Mesenchymal stem cell (in vitro differentiated cells and primary cell): ENCODE data around the gene KRT5.

ENCODE experiments used
- DNase-seq: peaks from one replicate; pipeline ENCODE4 v3.0.0-alpha.2; 2013
- H2AFZ ChIP-seq: one replicate; pipeline ENCODE4 v1.6.1; 2013; ENCODE audit warnings: low read depth, mild to moderate bottlenecking, control low read depth, inconsistent platforms, low read length, moderate library complexity
- H2AK5ac ChIP-seq: 2 replicates; pipeline ENCODE4 v1.6.1; 2013; ENCODE audit warnings: low read length, moderate library complexity, mild to moderate bottlenecking, inconsistent platforms; ENCODE audit not compliant: severe bottlenecking
- H2BK120ac ChIP-seq: one replicate; pipeline ENCODE4 v1.6.1; 2013; ENCODE audit warnings: low read depth, mild to moderate bottlenecking, inconsistent platforms, low read length, moderate library complexity
- H2BK12ac ChIP-seq, 2 experiments: one replicate each; pipeline ENCODE4 v1.6.1; 2013; ENCODE audit warnings: inconsistent platforms in 2 of 2, low read length in 2 of 2, mild to moderate bottlenecking in 2 of 2, moderate library complexity in 2 of 2, control low read depth in 1 of 2
- H2BK15ac ChIP-seq: one replicate; pipeline ENCODE4 v1.6.1; 2013; ENCODE audit warnings: mild to moderate bottlenecking, low read depth, inconsistent platforms; ENCODE audit not compliant: poor library complexity, severe bottlenecking
- H2BK5ac ChIP-seq: 2 replicates; pipeline ENCODE4 v1.6.1; 2013; ENCODE audit warnings: low read depth, mild to moderate bottlenecking, low read length, control low read depth, inconsistent platforms; ENCODE audit not compliant: poor library complexity, severe bottlenecking
- H3K14ac ChIP-seq, 2 experiments: one replicate each; pipeline ENCODE4 v1.6.1; 2013; ENCODE audit warnings: inconsistent platforms in 2 of 2, low read length in 2 of 2, control low read depth in 1 of 2, mild to moderate bottlenecking in 1 of 2, moderate library complexity in 1 of 2
- H3K18ac ChIP-seq, 2 experiments: one replicate each; pipeline ENCODE4 v1.6.1; 2013; ENCODE audit warnings: inconsistent platforms in 2 of 2, low read length in 2 of 2, control low read depth in 1 of 2, low read depth in 1 of 2, mild to moderate bottlenecking in 1 of 2
- H3K23ac ChIP-seq, 2 experiments: one replicate each; pipeline ENCODE4 v1.6.1; 2013; ENCODE audit warnings: inconsistent platforms in 2 of 2, low read length in 2 of 2, mild to moderate bottlenecking in 2 of 2, moderate library complexity in 2 of 2, control low read depth in 1 of 2
- H3K27ac ChIP-seq: 2 replicates; pipeline ENCODE4 v1.5.1; 2013; ENCODE audit warnings: mild to moderate bottlenecking, moderate library complexity, low read length, control low read depth, inconsistent platforms; ENCODE audit not compliant: poor library complexity, severe bottlenecking
- H3K27me3 ChIP-seq, 2 experiments: 2 replicates each; pipeline versions ENCODE4 v1.6.1 to v1.7.0; 2013; ENCODE audit warnings: low read length in 2 of 2, mild to moderate bottlenecking in 2 of 2, moderate library complexity in 2 of 2, control low read depth in 1 of 2, inconsistent platforms in 1 of 2; ENCODE audit not compliant: control insufficient read depth in 1 of 2, insufficient read depth in 1 of 2
- H3K36me3 ChIP-seq, 2 experiments: 2 replicates each; pipeline versions ENCODE4 v1.6.1 to v1.7.0; 2013; ENCODE audit warnings: low read length in 2 of 2, control low read depth in 1 of 2, inconsistent platforms in 1 of 2, low read depth in 1 of 2, mild to moderate bottlenecking in 1 of 2; ENCODE audit not compliant: insufficient read depth in 2 of 2, control insufficient read depth in 1 of 2
- H3K4ac ChIP-seq, 2 experiments: one replicate each; pipeline ENCODE4 v1.6.1; 2013; ENCODE audit warnings: inconsistent platforms in 2 of 2, low read length in 2 of 2, mild to moderate bottlenecking in 2 of 2, moderate library complexity in 2 of 2, control low read depth in 1 of 2, low read depth in 1 of 2
- H3K4me1 ChIP-seq: 2 replicates; pipeline ENCODE4 v1.6.1; 2013; ENCODE audit warnings: low read depth, low read length, control low read depth; ENCODE audit not compliant: control insufficient read depth, insufficient read depth
- H3K4me2 ChIP-seq: 2 replicates; pipeline ENCODE4 v1.6.1; 2013; ENCODE audit warnings: low read length, mild to moderate bottlenecking, inconsistent platforms; ENCODE audit not compliant: poor library complexity, severe bottlenecking
- H3K4me3 ChIP-seq, 2 experiments: 2 replicates each; pipeline versions ENCODE4 v1.5.1 to v1.7.0; 2013; ENCODE audit warnings: low read length in 2 of 2, mild to moderate bottlenecking in 2 of 2, control low read depth in 1 of 2, low read depth in 1 of 2; ENCODE audit not compliant: insufficient read depth in 1 of 2
- H3K79me1 ChIP-seq: replicated peaks from 2 replicates; pipeline ENCODE4 v1.6.1; 2013; ENCODE audit warnings: mild to moderate bottlenecking, control low read depth, low read length, inconsistent platforms; ENCODE audit not compliant: poor library complexity, severe bottlenecking
- H3K9ac ChIP-seq: 2 replicates; pipeline ENCODE4 v1.7.0; 2013; ENCODE audit warnings: mild to moderate bottlenecking, low read length, moderate library complexity
- H3K9me3 ChIP-seq: 2 replicates; pipeline ENCODE4 v1.7.0; 2013; ENCODE audit warnings: mild to moderate bottlenecking, low read length; ENCODE audit not compliant: control insufficient read depth
- H4K8ac ChIP-seq: one replicate; pipeline ENCODE4 v1.6.1; 2013; ENCODE audit warnings: inconsistent platforms, mild to moderate bottlenecking, low read length, moderate library complexity
- H4K91ac ChIP-seq: one replicate; pipeline ENCODE4 v1.6.1; 2013; ENCODE audit warnings: mild to moderate bottlenecking, low read length, inconsistent platforms
- WGBS: methylation state at CpG from one replicate; pipeline ENCODE4 v1.1.7; 2013; ENCODE audit warnings: mixed read lengths; 5-methylcytosine and 5-hydroxymethylcytosine counted together

The KRT5 gene

GRCh38 chr12:52526511-52526951 lies 6.3 kb upstream of the KRT5 start:
- H3K23ac ChIP-seq, result no peak overlapping the region
- H3K9ac ChIP-seq, result no peak overlapping the region
- no peak overlapping the region for H2BK15ac ChIP-seq
- no peak overlapping the region for H2AK5ac ChIP-seq
- no peak overlapping the region for H3K14ac ChIP-seq
- H2BK12ac ChIP-seq, result no peak overlapping the region
- no peaks in the 10 kb centered on the region for H3K4me1 ChIP-seq
- no peaks in the 10 kb centered on the region for H3K79me1 ChIP-seq
- no peak overlapping the region for H3K4me3 ChIP-seq
- peaks cover 18 to 74% of the 10 kb centered on the region in 2 experiments for H3K27me3 ChIP-seq
- no peak overlapping the region for H3K27ac ChIP-seq
- no peak overlapping the region for H2AFZ ChIP-seq
- H3K9me3 ChIP-seq, result no peaks in the 10 kb centered on the region
- no peak overlapping the region for H3K18ac ChIP-seq
- DNase-seq, result no peak
- no peak overlapping the region for H2BK120ac ChIP-seq
- H3K4ac ChIP-seq, result no peak overlapping the region
- no peak overlapping the region for H3K4me2 ChIP-seq
- H4K8ac ChIP-seq, result no peak overlapping the region
- no peak overlapping the region for H4K91ac ChIP-seq
- 81% methylated on average over 8 of the region's 8 CpGs for WGBS
- H3K36me3 ChIP-seq, result no peaks in the 10 kb centered on the region
- H2BK5ac ChIP-seq, result no peak overlapping the region

- 81% methylated on average over 12 of the region's 13 CpGs for WGBS
- peaks cover 19 to 74% of the 10 kb centered on the region in 2 experiments for H3K27me3 ChIP-seq
- no peak for DNase-seq
- no peak overlapping the region for H2BK15ac ChIP-seq
- H2AK5ac ChIP-seq, result no peak overlapping the region
- no peak overlapping the region for H3K14ac ChIP-seq
- no peaks in the 10 kb centered on the region for H3K36me3 ChIP-seq
- H3K4me3 ChIP-seq, result no peak overlapping the region
- H4K8ac ChIP-seq, result no peak overlapping the region
- no peak overlapping the region for H3K4ac ChIP-seq
- H2AFZ ChIP-seq, result no peak overlapping the region
- no peak overlapping the region for H3K4me2 ChIP-seq
- no peak overlapping the region for H2BK5ac ChIP-seq
- no peak overlapping the region for H4K91ac ChIP-seq
- no peak overlapping the region for H3K18ac ChIP-seq
- H3K9me3 ChIP-seq, result no peaks in the 10 kb centered on the region
- no peaks in the 10 kb centered on the region for H3K4me1 ChIP-seq
- no peak overlapping the region for H2BK12ac ChIP-seq
- H3K27ac ChIP-seq, result no peak overlapping the region
- no peak overlapping the region for H2BK120ac ChIP-seq
- no peak overlapping the region for H3K23ac ChIP-seq
- H3K9ac ChIP-seq, result no peak overlapping the region
- no peaks in the 10 kb centered on the region for H3K79me1 ChIP-seq
Observed at GRCh38 chr12:52525661-52526499, 5.7 kb upstream of the KRT5 start.

- WGBS, result 90% methylated on average over 5 of the region's 5 CpGs
- Histone ChIP-seq H3K4ac (no peak overlapping the region), H3K36me3 (no peaks in the 10 kb centered on the region), H3K14ac (no peak overlapping the region), H3K79me1 (no peaks in the 10 kb centered on the region), H2AFZ (no peak overlapping the region), H2BK12ac (no peak overlapping the region), H3K4me3 (no peak overlapping the region), H2BK5ac (no peak overlapping the region), H3K27me3 (peaks cover 19 to 74% of the 10 kb centered on the region in 2 experiments), H2BK120ac (no peak overlapping the region), H3K4me1 (no peaks in the 10 kb centered on the region), H2BK15ac (no peak overlapping the region), H4K8ac (no peak overlapping the region), H3K18ac (no peak overlapping the region), H2AK5ac (no peak overlapping the region), H3K27ac (no peak overlapping the region), H4K91ac (no peak overlapping the region), H3K4me2 (no peak overlapping the region), H3K23ac (no peak overlapping the region), H3K9ac (no peak overlapping the region), H3K9me3 (no peaks in the 10 kb centered on the region)
- no peak for DNase-seq
Observed at GRCh38 chr12:52524898-52525591, 4.9 kb upstream of the KRT5 start.

- Histone ChIP-seq H3K27ac (no peak overlapping the region), H2BK120ac (no peak overlapping the region), H3K9ac (no peak overlapping the region), H4K91ac (no peak overlapping the region), H3K79me1 (no peaks in the 10 kb centered on the region), H3K36me3 (no peaks in the 10 kb centered on the region), H2BK5ac (no peak overlapping the region), H3K9me3 (no peaks in the 10 kb centered on the region), H3K14ac (no peak overlapping the region), H2BK15ac (no peak overlapping the region), H3K18ac (no peak overlapping the region), H4K8ac (no peak overlapping the region), H3K27me3 (peaks cover 19 to 73% of the 10 kb centered on the region in 2 experiments), H3K4ac (no peak overlapping the region), H2BK12ac (no peak overlapping the region), H2AK5ac (no peak overlapping the region), H2AFZ (no peak overlapping the region), H3K4me1 (no peaks in the 10 kb centered on the region), H3K4me3 (no peak overlapping the region), H3K23ac (no peak overlapping the region), H3K4me2 (no peak overlapping the region)
- DNase-seq, result no peak
- WGBS, result 78% methylated on average over 5 of the region's 6 CpGs
Observed at GRCh38 chr12:52524241-52524897, 4.2 kb upstream of the KRT5 start.
